HG03066 (cell line): ENCODE data around the gene APRT.
"Not testable (repeated sequence)": the region's sequence is repeated elsewhere in the genome, so short reads cannot be mapped to it uniquely, and the experiment has no call there.

Source experiments
- ATAC-seq: cut with Tn5 transposase; IDR thresholded peaks from one replicate; pipeline ENCODE4 v1.9.1; 2021; ENCODE audit warnings: low read depth; ENCODE audit not compliant: unreplicated experiment

The APRT gene

DNA sequence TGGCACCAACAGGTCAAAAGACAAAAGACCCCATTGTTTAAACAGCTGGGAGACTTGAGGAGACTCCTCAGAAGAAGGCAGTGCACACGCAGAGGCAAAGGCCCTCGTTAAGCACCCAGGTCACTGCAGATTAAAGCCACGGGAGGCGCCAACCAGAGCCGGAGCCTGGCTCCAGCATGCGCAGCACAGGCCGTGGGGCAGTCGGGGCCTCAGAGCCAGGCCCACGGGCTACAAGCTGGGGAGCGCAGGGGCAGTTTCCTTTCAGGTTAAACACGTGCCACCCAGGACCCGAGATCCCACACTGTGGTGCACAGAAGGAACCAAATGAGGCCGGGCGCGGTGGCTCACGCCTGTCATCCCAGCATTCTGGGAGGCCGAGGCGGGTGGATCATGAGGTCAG lies 35.9 kb downstream of the APRT start:
- ATAC-seq, result no peak

DNA sequence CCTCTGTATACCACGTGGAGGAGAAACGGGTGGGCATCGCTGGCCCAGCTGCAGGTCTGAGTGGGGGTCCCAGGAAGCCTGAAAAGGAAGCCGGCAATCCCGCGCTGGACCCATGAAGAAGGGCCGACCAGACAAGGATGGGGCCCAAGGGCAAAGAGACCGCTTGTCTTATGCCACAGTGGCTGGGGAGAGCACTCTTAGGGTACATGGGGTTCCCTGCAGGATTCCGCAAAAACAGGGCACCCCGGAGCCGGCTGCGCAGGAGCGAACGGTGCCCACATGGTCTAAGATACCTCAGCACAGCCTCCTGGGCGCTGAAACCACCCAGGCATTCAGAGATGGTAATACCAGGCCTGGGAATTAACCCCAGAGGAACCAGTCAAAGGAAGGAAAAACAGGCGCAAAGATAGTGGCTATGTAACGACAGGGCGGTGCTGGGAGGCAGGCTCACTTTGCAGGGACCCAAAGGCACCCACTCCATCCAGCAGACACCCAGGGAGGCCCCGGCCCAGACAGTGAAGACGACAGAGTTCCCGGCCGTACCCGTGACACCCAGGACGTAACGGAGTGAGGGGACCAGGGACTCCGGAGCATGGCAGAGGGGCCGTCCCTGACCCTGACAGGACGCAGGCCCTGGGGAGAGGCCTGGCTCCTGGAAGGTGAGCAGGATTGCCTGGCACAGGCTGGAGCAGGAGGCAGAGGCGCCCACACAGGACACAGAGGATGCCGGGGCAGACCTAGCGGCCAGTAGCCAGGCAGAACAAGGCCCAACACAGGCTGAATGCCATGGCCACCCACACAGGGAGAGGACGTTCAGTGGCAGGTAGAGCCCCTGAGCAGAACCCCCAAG lies 37.0 kb downstream of the APRT start:
- no peak for ATAC-seq

DNA sequence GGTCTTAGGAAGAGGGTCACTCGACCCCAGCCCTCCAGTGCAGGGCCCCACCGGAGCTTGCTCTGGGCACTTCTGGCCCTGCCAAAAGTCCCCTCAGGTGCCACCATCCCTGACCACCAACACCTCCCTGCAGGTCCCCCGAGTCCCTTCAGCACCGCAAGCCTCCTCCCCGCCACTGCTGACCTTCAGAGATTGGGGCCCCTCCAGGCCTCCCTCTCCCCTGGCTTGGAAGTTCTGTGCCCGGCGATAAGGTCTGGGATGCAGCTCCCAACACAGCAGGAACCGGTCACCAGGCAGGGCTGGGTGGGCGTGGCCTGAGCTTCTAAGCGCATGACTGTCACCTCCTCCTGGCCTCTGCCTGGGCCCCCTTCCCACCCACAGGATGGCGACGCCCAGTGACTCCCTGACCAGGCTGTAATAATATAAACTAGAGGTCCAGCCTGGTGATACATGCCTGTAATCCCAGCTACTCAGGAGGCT lies 37.9 kb downstream of the APRT start:
- no peak for ATAC-seq

DNA sequence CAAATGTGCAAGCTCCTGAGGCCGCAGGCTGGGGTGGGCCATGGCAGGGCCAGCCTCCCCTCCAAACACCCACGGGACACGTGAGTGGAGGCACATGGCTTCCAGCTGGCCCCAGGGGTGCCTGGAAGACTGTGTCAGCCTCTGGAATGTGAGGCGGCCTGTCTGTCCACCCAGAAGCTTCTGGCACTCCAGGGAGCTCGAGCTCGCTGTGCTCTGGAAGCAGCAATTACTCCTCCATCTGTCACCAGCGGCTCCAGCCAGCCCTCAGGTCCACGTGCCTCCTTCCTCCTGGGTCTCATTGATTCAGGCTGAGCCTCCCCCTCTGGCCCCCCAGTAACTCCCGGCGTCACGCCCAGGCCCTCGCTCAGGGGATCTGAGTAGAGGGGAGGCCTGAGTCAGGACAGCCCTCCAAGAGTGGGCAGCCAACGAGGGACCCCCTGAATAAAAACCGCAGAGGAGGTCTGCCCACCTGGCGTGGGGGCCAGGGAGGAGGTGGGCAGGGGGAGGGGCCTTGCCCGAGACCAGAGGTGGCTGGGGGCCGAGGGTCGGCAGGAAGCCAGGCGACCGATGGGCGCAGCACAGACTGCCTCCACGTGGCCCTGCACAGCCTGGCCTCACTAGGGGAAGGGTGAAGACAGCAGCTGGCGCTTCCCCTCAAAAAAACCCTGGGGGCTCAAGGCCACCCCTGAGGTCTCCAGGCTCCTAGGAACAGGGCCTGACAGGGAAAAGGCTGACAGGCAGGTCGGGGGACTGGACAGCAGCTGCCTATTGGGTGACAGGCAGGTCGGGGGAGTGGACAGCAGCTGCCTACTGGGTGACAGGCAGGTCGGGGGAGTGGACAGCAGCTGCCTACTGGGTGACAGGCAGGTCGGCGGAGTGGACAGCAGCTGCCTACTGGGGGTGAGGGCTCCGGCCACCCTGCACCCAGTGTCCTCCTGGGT lies 38.6 kb downstream of the APRT start:
- no peak for ATAC-seq

DNA sequence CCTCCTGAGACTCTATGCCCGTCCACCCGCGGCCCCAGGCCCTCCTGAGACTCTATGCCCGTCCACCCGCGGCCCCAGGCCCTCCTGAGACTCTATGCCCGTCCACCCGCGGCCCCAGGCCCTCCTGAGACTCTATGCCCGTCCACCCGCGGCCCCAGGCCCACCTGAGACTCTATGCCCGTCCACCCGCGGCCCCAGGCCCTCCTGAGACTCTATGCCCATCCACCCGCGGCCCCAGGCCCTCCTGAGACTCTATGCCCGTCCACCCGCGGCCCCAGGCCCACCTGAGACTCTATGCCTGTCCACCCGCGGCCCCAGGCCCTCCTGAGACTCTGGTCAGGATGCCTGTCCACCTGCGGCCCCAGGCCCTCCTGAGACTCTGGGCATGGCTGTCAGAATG lies 39.9 kb downstream of the APRT start:
- not testable (repeated sequence) for ATAC-seq

DNA sequence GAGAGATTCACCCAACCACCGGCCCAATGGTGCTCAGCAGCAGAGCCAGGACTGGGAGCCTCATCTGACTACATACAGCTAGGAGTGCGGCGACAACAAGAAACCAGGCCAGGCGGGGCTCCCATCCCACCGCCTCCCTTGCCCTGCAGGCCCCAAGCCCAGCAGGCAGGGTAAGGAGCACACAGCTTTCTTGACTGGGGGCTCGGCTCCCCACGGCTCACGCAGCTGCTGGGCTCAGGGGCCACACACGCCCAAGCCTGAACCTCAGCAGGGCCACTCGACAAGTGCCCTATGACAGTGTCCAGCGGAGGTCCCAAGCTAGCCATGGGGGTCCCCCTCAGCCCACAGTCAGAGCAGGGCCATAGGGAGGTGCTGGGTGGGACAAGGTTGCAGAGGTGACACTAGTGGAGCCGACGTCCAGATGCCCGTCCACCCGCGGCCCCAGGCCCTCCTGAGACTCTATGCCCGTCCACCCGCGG lies 40.4 kb downstream of the APRT start:
- ATAC-seq, result no peak

DNA sequence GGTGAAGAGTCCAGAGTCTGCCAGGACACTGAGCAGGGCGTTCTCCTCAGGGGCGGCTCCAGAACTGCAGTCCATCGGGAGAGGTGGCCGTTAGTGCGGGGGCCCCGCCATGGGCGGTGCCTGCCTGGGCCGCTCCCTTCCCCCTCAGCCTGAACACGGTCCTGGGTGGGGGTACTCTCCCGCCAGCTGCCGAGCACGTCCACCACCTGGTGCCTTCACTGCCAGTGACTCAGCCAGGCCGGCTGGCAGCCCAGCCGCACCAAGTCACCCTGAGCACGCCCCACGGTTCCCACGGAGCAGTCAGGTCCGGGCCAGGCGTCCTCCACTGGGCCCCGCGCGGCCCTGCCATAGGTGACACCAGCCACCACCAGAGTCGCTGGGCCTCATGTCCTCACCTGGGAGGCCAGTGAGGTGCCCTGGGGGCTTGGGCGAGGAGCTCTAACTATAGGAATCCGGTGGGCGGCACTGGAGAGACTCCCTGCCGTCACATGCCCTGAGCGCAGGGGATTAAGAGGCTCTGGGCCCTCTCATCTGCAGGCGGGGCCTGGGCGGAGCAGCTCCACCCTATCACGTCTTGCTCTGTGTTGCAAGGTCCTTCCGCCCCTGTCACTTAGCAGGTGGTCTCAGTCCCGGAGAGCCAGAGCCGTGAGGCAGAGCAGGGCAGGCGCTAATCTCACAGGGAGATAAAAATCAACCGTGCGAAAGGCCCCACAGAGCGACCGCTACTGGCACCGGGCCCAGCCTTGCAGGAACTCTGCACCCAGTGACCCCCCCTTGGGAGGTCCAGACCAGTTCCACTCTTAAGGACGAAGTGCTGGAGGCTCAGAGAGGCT lies 41.1 kb downstream of the APRT start:
- ATAC-seq, result no peak

DNA sequence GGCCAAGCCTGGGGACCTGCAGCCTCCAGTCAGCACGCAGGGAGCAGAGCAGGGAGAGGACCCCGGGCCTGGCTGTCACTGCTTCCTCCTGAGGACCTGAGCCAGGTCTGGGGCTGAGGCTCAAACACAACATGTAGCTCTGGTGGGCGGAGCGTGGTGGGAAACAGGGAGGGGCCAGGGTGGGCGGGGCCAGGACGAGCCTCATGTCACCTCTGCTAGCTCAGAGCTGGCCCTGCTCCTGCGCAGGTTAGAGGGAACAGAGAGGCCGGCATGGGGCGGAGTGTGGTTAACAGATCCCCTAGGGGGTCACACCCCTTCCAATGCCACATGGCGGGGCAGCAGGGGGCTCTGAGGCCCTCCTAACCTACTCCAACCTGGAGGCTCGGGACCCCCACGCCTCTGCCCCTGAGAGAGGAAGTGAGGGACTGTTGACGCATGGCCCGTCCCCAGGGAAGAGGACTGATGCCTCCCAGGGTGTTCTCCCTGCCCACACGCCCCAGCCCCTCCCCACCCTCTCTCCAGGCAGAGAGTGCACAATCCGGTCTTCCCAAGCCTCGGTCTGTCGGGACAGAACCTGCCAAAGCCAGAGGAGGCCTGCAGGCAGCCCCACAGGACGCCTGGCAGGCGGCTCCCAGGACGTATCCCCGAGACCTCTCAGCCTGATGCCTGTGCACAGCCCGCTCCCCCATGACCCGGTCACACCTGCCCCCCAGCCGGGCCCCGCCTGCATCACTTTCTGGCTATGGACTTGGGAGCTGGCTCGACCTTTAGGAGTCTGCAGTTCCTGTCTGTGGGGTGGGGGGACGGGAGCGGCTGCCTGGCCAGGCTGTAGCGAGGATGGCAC lies 41.9 kb downstream of the APRT start:
- no peak for ATAC-seq

DNA sequence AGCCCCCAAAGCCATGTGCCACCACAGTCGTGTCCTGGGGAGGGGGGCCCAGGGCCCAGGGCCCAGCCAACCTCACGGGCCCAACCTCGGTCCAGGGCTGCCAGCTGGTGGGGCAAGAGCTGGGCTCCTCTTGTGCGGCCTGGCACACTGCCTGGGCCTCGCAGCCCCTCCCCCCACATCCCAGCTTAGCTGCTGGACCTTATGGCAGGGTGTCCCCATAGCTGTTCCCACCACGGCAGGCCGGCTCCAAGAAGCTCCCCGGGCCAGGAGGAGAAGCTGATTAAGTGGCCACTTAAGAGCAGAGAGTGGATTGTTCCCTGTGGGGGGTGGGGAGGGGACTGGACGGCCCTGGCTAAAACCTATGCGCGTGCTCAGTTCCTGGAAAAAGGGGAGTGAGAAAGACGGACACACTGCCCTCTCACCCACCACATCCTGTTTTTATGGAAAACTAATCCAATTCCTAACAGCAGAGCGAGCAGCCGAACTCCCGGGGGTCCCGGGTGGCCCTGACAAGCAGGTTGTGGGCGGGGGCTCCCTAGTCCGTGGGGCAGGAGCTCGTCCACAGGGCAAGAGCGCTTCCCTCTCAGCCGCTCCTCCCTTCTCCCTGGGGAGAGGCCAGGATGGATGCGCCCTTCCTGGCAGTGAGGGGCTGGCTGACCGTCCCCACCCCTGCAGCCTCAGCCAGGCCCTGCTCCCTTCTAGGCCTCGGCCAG lies 43.5 kb downstream of the APRT start:
- ATAC-seq, result no peak

DNA sequence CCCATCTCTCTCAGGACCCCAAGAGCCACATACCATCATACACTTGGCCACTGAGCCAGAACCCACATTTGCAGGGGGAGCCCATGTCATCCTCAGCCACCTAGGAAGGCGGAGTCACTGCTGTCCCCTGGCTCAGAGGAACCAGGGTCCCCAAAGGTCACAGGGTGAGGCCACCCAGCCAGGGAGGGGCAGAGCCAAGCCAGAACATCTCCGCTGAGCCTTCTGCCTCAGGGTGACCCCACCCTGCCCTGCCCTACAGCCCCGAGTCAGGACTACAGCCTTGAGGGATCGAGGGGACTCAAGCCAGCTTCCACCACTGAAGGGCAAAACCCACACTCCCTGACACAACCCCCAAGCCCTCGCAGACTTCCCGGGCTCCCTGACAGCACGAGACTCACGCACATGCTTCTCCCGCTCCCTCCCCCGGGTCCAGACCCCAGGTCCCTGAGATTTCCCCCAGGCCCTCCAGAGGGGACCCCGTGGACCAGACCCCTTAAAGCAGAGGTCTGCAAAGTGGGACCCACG lies 44.1 kb downstream of the APRT start:
- no peak for ATAC-seq

DNA sequence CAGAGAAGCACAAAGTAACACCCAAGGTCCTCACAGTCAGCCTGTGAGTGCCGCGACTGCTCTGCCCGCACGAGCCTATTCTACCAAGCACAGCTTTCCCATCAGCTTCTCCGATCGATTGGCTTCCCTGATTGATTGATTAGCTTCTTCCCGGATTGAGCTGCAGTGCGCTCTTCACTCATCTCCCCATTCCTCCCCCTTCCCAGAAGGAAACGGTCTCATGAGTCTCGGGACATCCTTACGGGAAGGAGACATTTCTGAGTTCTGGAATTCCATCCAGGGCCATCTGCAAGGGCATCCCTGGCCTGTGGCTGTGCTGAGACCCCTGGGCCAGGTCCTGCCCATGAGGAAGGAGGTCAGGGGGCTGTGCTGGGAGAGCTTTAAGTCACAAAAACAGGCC lies 44.8 kb downstream of the APRT start:
- ATAC-seq, result no peak

DNA sequence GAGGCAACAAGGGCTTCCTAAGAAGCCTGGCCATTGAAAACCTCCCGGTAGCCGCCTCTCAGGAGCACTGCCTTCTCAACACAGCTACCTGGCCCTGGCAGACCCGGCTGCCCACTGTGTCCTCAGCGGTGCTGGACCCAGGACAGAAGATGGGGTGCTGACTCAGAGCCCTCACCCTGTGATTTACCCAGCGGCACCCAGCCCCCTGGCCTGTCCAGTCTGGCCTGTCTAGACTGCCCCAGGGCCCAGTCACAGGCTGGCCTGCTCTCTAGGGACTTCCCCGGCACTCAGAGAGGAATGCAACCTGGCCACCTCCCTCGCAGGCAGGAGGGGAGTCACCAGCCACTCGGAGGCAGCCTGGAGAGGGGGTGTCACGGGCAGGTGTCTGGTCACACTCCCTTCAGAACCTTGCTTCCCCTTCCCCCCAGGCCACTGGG lies 46.8 kb downstream of the APRT start:
- ATAC-seq, result no peak

DNA sequence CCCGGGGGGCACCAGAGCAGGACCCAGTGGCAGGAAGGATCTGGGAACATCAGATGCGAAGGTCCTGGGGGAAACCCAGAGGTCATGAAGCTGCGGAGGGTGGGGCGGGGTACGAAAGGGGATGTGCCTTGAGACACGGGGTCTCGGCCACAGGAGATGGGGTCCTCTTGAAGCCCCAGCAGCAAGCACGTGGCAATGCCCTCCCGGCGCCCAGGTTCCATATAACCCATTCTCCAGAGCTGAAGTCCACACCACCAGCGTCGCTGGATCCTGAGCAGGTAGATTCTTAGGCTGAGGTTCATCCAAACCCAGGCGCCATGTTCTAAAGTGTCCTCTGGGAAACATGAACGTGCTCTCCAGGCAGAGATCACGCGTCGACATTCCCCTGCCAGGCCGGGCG lies 47.6 kb downstream of the APRT start:
- no peak for ATAC-seq

DNA sequence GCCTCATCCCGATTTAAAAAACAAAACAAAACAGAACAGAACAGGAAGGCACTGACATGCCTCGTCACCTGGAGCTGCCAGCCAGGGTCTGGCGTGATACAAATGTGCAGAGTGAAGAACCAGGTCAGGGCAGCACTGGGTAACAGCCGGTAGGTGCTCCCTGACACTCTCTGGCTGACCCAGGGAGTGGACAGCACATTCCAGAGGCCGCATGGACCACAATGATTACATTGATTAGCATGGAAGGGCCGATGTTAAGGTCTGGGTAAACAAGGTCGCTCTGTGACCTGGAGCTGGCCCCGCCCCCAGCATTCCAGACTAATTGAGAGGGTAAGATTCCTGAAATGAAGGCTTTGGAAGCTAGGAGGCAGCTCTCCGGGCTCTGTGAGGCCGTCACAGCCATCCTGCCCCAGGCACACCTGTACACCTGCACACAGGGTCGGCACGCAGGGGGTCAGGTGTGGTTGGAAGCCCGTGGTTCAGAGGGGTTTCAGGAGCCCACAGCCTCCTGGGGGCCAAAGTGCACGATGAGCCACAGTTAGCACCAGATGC lies 48.1 kb downstream of the APRT start:
- ATAC-seq, result no peak

DNA sequence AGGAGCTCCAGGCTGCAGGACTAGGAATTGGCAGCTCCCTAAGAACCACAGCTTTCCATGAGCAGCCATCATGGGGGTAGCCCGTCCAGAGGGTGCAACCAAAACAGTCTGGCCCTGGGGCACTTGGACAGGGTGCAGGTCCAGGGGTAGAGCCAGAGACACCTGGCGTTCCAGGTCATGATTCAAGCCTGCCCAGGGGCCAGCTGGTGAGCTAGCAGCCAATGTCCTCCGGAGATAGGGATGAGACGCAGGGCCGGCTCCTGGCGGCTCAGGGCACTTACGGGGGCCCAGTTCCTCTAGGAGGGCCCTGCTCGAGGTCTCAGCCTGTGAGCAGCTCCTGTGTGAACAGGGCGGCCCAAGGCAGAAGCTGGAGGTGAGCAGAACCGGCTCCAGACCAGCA lies 48.8 kb downstream of the APRT start:
- ATAC-seq, result no peak

DNA sequence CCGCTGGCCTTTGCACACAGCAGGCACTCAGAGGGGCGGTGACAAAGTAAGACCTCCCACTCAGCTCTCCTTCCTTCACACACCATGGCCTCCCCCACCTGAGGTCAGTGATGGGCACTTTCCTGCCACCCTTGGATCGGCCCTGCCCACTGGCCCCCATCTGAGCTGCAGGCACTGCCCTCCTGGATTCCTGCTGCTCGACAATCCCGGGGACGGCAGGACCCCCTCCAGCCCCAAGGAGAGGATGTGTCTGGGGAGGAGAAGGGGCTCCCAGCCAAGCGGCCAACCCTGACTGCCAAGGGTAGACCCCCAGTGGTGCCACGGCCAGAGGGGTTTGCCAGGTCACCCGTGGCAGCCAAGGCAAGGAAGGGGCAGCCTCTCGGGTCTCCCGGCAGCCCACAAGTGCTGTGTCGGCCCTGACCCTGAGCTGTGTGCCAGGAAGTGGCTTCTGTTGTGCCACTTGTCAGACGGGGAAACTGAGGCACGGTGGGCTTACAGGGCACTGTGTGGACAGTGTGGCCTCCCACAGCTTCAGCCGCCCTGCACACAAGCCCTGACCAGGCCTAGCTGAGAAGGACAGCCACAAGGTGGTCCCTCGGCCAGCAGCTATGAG lies 49.4 kb downstream of the APRT start:
- ATAC-seq, result no peak

DNA sequence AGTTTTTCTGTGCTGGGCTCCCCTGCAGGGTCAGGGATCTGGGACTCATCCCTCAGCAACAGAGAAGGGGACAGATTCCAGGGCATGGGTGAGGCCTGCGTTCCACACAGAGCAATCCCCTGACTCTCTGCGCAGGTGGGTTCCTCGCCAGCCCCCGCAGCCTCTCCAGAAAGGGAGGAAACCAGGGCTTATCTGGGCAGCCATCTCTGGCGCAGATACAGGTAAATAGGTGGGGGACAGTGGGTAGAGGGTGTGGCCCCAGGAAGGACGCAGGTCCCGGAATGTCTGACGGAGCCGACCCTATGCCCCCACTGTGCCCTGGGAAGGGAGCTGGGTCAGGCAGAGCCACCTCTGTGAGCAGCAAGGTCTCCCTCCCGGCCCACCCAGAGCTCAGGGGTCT lies 49.9 kb downstream of the APRT start:
- ATAC-seq, result no peak

DNA sequence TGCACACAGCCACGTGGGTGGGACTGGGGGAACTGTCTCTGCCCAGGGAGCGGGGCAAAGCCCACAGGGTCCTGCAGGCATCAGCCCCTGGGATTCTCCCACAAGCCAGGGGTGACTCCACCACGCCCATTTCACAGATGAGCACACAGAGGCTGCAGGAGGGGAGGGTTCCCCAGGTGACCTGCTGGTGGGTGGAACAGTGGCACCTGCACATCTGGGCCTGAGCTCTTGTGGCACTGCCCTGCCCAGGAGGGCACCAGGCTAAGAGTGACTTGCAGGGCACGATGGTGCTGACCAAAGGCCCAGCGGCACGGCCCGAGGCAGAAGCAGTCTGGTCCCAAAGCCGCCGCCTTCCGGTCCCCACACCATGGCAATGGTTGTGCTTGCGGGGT lies 50.6 kb downstream of the APRT start:
- no peak for ATAC-seq
